Urothelium cell line (cell line): ENCODE results near the gene CHD9.

Experiments
- DNase-seq: peaks from one replicate; pipeline ENCODE4 v3.0.0; 2011; ENCODE audit warnings: low spot score, mixed read lengths
- FAIRE-seq: peaks from 2 replicates; lab custom pipeline; 2011; peaks lifted over from hg19 to GRCh38; lab: Jason Lieb, UNC

The CHD9 gene

DNA sequence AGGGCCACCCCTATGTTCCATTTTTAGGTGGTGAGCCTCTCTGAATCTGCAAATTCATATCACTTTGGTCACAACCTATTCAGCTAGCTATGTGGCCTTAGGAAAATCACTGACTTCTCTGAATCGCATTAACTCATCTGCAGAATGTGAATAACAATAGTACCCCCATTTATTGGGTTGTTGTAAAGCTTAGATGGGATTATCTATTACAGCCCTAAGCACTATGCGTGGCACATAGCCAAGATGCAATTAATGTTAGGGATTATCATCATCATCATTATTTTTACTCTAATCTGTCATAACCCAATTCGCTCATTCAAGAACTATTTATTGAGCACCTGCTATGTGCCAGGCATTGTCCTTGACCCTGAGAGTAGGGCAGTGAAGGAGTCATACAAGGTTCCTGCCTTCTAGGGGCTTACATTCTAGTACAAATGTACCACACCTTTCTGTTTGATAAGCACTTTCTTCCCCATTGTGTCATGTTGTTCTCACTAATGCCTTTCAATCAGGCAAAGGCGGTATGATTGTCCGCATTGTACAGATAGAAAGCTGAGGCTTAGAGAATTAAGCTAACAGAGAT lies 38.5 kb downstream of the CHD9 start:
- no peak for DNase-seq

DNA sequence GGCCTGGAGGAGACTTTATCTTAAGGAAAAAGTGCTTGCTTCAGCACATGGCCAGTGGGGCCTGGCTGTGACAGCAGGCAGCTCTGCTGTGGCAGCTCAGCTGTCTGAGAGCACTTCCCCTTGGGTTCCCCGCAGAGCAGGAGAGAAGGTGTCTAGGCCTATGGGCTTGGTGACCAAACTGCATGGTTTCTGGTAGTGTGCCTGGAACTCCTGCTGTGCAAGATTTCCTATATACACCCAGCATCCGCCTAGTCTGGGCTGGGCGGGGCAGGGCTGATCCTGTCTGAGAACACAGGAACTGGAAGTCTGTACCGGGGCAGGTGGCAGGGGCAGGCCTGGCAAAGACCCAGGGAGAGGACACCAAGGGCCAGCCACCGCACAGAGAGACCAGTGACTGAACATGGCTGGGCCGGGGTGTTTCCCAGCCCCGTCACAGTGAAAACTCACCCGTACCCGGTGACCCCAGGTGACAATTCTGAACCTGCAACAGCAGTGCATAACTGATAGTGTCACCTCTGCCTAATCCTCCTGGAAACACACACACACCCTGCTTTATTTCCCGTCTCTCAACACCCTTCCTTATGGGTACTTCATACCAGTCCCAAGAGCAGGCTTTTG lies 39.3 kb downstream of the CHD9 start:
- FAIRE-seq (no peak), DNase-seq (no peak)

More for the DNA sequence above, 38.5 kb downstream of the CHD9 start:
- no peak for FAIRE-seq

- DNase-seq (no peak), FAIRE-seq (no peak)
Observed at GRCh38 chr16:53097190-53097589, 42.4 kb downstream of the CHD9 start.

GRCh38 chr16:53098526-53099317 lies 43.9 kb downstream of the CHD9 start:
- peak; percentile 76 for DNase-seq
- no peak for FAIRE-seq

- DNase-seq (peak; percentile 88), FAIRE-seq (peak; percentile 20)
Observed at GRCh38 chr16:53099318-53100130, 44.7 kb downstream of the CHD9 start.

GRCh38 chr16:53100131-53100748 lies 45.4 kb downstream of the CHD9 start:
- DNase-seq (no peak), FAIRE-seq (no peak)

DNA sequence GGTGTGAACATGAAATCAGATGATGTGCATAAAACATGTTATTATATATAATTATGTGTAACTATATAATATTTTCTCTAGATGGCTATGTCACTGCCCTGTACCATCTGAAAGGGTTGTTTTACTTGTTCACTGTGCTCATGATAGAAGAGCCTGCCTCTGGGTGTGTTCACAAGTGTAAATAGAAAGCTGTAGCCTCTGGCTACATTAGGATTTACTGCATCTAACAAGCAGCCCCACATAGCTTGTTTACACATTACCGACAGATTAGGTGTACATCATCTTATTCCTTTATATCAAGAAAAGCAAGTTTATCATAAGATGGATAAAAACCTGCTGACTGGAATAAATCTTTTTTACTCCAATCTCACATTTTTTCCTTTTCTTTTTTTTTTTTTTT lies 46.1 kb downstream of the CHD9 start:
- FAIRE-seq (no peak), DNase-seq (no peak)

GRCh38 chr16:53103811-53104210 lies 49.0 kb downstream of the CHD9 start:
- FAIRE-seq (no peak), DNase-seq (no peak)

DNA sequence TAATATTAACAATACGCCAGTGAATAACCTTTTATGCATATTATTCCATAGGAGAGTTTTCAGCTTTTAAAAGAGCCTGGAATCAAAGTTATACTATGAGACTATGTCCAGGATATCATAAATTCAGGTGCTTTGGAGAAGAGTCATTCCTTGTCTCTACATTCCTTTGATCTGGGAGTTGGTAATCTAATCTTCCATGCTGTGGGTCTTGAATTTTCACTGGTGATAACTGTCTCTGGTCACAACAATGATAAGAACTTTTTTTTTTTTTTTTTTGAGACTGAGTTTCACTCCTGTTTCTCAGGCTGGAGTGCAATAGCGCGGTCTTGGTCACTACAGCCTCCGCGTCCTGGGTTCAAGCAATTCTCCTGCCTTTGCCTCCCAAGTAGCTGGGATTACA lies 50.8 kb downstream of the CHD9 start:
- DNase-seq (no peak), FAIRE-seq (no peak)

GRCh38 chr16:53111078-53111791 lies 56.4 kb downstream of the CHD9 start:
- DNase-seq (no peak), FAIRE-seq (no peak)

GRCh38 chr16:53112015-53112414 lies 57.2 kb downstream of the CHD9 start:
- FAIRE-seq: no peak
- DNase-seq: no peak

- FAIRE-seq (no peak), DNase-seq (no peak)
Observed at GRCh38 chr16:53115047-53115446, 60.3 kb downstream of the CHD9 start.

GRCh38 chr16:53115773-53116172 lies 61.0 kb downstream of the CHD9 start:
- no peak for DNase-seq
- FAIRE-seq: no peak

GRCh38 chr16:53121043-53121620 lies 66.3 kb downstream of the CHD9 start:
- no peak for FAIRE-seq
- no peak for DNase-seq

- no peak for FAIRE-seq
- DNase-seq: no peak
Observed at GRCh38 chr16:53121661-53122060, 66.9 kb downstream of the CHD9 start.

- FAIRE-seq: no peak
- no peak for DNase-seq
Observed at GRCh38 chr16:53123747-53124146, 69.0 kb downstream of the CHD9 start.

GRCh38 chr16:53126390-53126789 lies 71.6 kb downstream of the CHD9 start:
- DNase-seq (no peak), FAIRE-seq (no peak)

- FAIRE-seq (no peak), DNase-seq (no peak)
Observed at GRCh38 chr16:53129281-53130158, 74.7 kb downstream of the CHD9 start.
